ENCODE results near the gene MEF2D.

Gene MEF2D

DNA sequence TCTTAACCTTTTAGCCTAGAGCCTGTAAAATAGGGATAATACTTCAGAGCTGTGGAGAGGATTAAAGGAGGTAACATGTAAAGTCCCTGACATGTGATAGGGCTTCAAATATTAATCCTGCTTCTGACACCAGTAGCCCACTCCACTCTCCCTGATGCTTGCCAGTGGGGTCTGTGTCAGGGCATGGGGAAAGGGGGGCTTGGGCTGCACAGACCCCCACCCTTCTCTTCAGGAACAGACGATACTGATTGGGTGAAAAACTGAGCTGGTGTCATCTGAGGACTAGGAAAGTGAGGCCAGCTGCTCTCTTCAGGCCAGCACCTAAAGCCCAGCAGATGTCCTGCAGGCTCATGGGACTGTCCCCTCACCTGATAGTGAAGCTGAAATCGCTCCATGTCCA, 27.0 kb upstream of the MEF2D start:
- no peaks in the 10 kb centered on the region for H3F3A ChIP-seq (ENCODE audit: control insufficient read depth, insufficient read depth)
- H4K20me1 ChIP-seq (ENCODE audit: control insufficient read depth, insufficient read depth, low read depth, low read length), result no peaks in the 10 kb centered on the region
- no peaks in the 10 kb centered on the region for H3K9me2 ChIP-seq (replicated peaks; ENCODE audit: control insufficient read depth, low read length)
- no peaks in the 10 kb centered on the region for H3K9me3 ChIP-seq (ENCODE audit: control insufficient read depth, insufficient read depth, low read length)
- no peaks in the 10 kb centered on the region for H3K79me2 ChIP-seq (ENCODE audit: control insufficient read depth, low read length)
- no peak overlapping the region for H3K4me3 ChIP-seq (ENCODE audit: low read length)
- H3K27ac ChIP-seq (ENCODE audit: low read depth, low read length), result no peak overlapping the region
- H3K4me2 ChIP-seq (ENCODE audit: low read length), result no peak overlapping the region
- H3K4me1 ChIP-seq (ENCODE audit: control insufficient read depth, low read length), result peaks cover 34% of the 10 kb centered on the region
- H3K27me3 ChIP-seq (ENCODE audit: control insufficient read depth, low read length), result no peaks in the 10 kb centered on the region
- TF ChIP-seq, protein P1, sequence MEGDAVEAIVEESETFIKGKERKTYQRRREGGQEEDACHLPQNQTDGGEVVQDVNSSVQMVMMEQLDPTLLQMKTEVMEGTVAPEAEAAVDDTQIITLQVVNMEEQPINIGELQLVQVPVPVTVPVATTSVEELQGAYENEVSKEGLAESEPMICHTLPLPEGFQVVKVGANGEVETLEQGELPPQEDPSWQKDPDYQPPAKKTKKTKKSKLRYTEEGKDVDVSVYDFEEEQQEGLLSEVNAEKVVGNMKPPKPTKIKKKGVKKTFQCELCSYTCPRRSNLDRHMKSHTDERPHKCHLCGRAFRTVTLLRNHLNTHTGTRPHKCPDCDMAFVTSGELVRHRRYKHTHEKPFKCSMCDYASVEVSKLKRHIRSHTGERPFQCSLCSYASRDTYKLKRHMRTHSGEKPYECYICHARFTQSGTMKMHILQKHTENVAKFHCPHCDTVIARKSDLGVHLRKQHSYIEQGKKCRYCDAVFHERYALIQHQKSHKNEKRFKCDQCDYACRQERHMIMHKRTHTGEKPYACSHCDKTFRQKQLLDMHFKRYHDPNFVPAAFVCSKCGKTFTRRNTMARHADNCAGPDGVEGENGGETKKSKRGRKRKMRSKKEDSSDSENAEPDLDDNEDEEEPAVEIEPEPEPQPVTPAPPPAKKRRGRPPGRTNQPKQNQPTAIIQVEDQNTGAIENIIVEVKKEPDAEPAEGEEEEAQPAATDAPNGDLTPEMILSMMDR (IDR thresholded peaks at IDR 0.05; ENCODE audit: low read depth, low read length, poor library complexity, severe bottlenecking), result no peak
- peaks cover 42% of the 10 kb centered on the region for H3K36me3 ChIP-seq (ENCODE audit: control insufficient read depth, low read length)

DNA sequence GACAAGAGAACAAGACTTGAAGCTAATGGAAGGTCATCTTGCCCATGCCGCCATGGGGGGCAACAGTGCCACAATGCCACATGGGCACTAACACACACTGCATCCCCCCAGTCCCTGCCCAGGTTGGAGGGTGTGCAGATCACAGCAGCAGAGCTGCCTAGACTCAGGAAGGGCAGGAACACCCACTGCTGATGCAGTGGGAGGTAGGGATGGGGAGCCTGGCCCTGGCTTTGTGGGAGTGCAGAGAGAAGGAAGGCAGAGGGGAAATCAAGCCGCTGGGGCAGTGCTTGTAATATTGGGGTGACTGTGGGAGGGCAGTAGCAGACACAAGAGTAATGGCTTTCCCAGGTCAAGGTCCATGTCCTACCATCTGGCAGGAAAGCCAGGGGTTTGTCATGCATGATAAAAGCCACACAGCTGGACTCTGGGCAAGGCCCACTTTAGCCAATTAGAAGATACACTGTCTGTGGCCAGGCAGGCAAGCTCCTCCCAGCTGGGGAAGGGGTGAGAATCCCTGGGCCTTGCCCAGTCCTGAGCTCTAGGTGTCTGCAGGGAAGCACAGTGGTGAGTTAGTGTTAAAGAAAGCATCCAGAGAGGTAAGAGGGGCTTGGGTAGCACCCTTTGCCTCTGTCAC, 25.4 kb upstream of the MEF2D start:
- TF ChIP-seq EZH2phosphoT487 (IDR thresholded peaks at IDR 0.05; ENCODE audit: borderline replicate concordance, low read length), result no peak
- TF ChIP-seq, protein P1 (IDR thresholded peaks at IDR 0.05; ENCODE audit: low read depth, low read length, poor library complexity, severe bottlenecking), result no peak
- Histone ChIP-seq H3F3A (ENCODE audit: control insufficient read depth, insufficient read depth) (peaks cover 4% of the 10 kb centered on the region; the same call in 1 of the 2 replicates), H3K4me1 (ENCODE audit: control insufficient read depth, low read length) (peaks cover 34% of the 10 kb centered on the region), H3K9me3 (ENCODE audit: control insufficient read depth, insufficient read depth, low read length) (no peaks in the 10 kb centered on the region), H3K4me3 (ENCODE audit: low read length) (no peak overlapping the region), H4K20me1 (ENCODE audit: control insufficient read depth, insufficient read depth, low read depth, low read length) (no peaks in the 10 kb centered on the region), H3K27me3 (ENCODE audit: control insufficient read depth, low read length) (no peaks in the 10 kb centered on the region), H3K27ac (ENCODE audit: low read depth, low read length) (no peak overlapping the region), H3K9me2 (replicated peaks; ENCODE audit: control insufficient read depth, low read length) (no peaks in the 10 kb centered on the region), H3K79me2 (ENCODE audit: control insufficient read depth, low read length) (no peaks in the 10 kb centered on the region), H3K4me2 (ENCODE audit: low read length) (no peak overlapping the region), H3K36me3 (ENCODE audit: control insufficient read depth, low read length) (peaks cover 37% of the 10 kb centered on the region)

DNA sequence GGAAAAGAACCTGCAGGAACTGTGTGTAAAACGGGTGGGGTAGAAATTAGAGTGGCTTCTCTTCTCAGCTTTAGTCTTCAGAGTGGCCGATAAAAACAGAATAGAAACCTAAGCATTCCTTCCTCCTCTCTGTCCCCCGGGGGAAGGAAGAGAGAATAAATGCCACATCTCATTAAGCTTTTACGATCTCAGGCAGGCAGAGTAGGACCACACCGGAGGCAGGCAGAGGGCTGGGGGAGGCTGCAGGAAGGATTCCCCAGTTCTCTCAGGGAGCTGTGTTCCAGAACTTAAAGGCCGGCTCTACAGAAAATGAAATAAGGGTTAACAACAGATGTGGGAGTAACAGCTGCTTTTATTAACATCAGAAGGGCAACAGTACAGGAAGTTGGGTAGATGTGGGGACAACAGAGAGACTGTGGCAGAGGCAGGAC, 24.5 kb upstream of the MEF2D start:
- TF ChIP-seq EZH2phosphoT487 (IDR thresholded peaks at IDR 0.05; ENCODE audit: borderline replicate concordance, low read length), result no peak
- H3K4me2 ChIP-seq (ENCODE audit: low read length), result peak overlapping the region; percentile 77
- no peaks in the 10 kb centered on the region for H3K79me2 ChIP-seq (ENCODE audit: control insufficient read depth, low read length)
- peak overlapping the region; percentile 57 for H3K4me3 ChIP-seq (ENCODE audit: low read length)
- no peaks in the 10 kb centered on the region for H4K20me1 ChIP-seq (ENCODE audit: control insufficient read depth, insufficient read depth, low read depth, low read length)
- H3F3A ChIP-seq (ENCODE audit: control insufficient read depth, insufficient read depth), result peaks cover 6% of the 10 kb centered on the region
- no peaks in the 10 kb centered on the region for H3K9me2 ChIP-seq (replicated peaks; ENCODE audit: control insufficient read depth, low read length)
- peaks cover 34% of the 10 kb centered on the region for H3K4me1 ChIP-seq (ENCODE audit: control insufficient read depth, low read length)
- H3K36me3 ChIP-seq (ENCODE audit: control insufficient read depth, low read length), result peaks cover 28% of the 10 kb centered on the region
- peak overlapping the region; percentile 69 for H3K27ac ChIP-seq (ENCODE audit: low read depth, low read length)
- H3K9me3 ChIP-seq (ENCODE audit: control insufficient read depth, insufficient read depth, low read length), result no peaks in the 10 kb centered on the region
- no peaks in the 10 kb centered on the region for H3K27me3 ChIP-seq (ENCODE audit: control insufficient read depth, low read length)

DNA sequence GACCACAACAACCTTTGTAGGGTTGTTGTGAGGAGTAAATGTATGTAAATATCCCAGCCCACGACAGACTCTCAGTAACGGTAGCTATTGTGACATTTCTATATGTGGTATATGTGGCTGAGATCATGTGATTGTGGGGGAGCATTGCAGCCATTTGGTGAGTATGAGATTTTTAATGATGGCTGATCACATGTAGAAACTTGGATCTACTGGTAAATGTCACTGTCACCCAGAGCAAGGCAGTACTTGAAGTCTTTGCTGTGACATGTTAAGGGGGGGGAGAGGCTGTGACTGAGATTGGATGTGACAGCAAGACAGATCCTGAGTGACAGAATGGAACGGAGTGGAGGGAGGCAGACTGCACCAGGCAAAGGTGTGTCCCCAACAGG, 23.9 kb upstream of the MEF2D start:
- H3K4me2 ChIP-seq (ENCODE audit: low read length), result peak overlapping the region; percentile 77
- H3K4me1 ChIP-seq (ENCODE audit: control insufficient read depth, low read length), result peaks cover 34% of the 10 kb centered on the region
- peak overlapping the region; percentile 69 for H3K27ac ChIP-seq (ENCODE audit: low read depth, low read length)
- H3K27me3 ChIP-seq (ENCODE audit: control insufficient read depth, low read length), result no peaks in the 10 kb centered on the region
- H4K20me1 ChIP-seq (ENCODE audit: control insufficient read depth, insufficient read depth, low read depth, low read length), result no peaks in the 10 kb centered on the region
- H3K36me3 ChIP-seq (ENCODE audit: control insufficient read depth, low read length), result peaks cover 27% of the 10 kb centered on the region
- TF ChIP-seq EZH2phosphoT487 (IDR thresholded peaks at IDR 0.05; ENCODE audit: borderline replicate concordance, low read length), result no peak
- TF ChIP-seq, protein P1 (IDR thresholded peaks at IDR 0.05; ENCODE audit: low read depth, low read length, poor library complexity, severe bottlenecking), result no peak
- peaks cover 6% of the 10 kb centered on the region for H3F3A ChIP-seq (ENCODE audit: control insufficient read depth, insufficient read depth)
- no peaks in the 10 kb centered on the region for H3K79me2 ChIP-seq (ENCODE audit: control insufficient read depth, low read length)
- H3K4me3 ChIP-seq (ENCODE audit: low read length), result peak overlapping the region; percentile 57
- no peaks in the 10 kb centered on the region for H3K9me3 ChIP-seq (ENCODE audit: control insufficient read depth, insufficient read depth, low read length)
- no peaks in the 10 kb centered on the region for H3K9me2 ChIP-seq (replicated peaks; ENCODE audit: control insufficient read depth, low read length)

Measured in DOHH2 (cell line).